Activated CD4-positive, alpha-beta memory T cell treated with anti-CD3 and anti-CD28 coated beads for 36 hours (primary cell): ENCODE data around the gene GGTLC1. TPM values are rescaled to one million over a fixed set of nuclear protein-coding genes. Genes with fewer than 3 reads are reported as not detected.
"Not testable (repeated sequence)": the region's sequence is repeated elsewhere in the genome, so short reads cannot be mapped to it uniquely, and the experiment has no call there.

Experiments
- CTCF ChIA-PET: fragments of 350-600 bp; sonication (Branson Sonifier 250); formaldehyde crosslinking; loops from one replicate; lab custom pipeline; 2021; ENCODE audit warnings: antibody characterized with exemption, inconsistent platforms; lab: Charles Lee
- POLR2A ChIA-PET: fragments of 350-600 bp; sonication (Branson Sonifier 250); formaldehyde crosslinking; loops from one replicate; lab custom pipeline; 2021; ENCODE audit warnings: antibody characterized with exemption; lab: Charles Lee
- DNase-seq: peaks from one replicate; pipeline ENCODE4 v3.0.0-alpha.2; 2020
- H3K27ac Mint-ChIP-seq: one replicate; pipeline ENCODE4 v1.8.0; 2021; ENCODE audit warnings: mixed read lengths
- H3K27me3 Mint-ChIP-seq: one replicate; pipeline ENCODE4 v1.8.0; 2021; ENCODE audit warnings: mixed read lengths
- H3K36me3 Mint-ChIP-seq: one replicate; pipeline ENCODE4 v1.8.0; 2021; ENCODE audit warnings: mixed read lengths
- H3K4me1 Mint-ChIP-seq: one replicate; pipeline ENCODE4 v1.8.0; 2021; ENCODE audit warnings: low read depth, mixed read lengths
- H3K4me3 Mint-ChIP-seq: one replicate; pipeline ENCODE4 v1.8.0; 2021; ENCODE audit warnings: mild to moderate bottlenecking, mixed read lengths
- H3K9me3 Mint-ChIP-seq: one replicate; pipeline ENCODE4 v1.8.0; 2021; ENCODE audit warnings: mixed read lengths
- intact Hi-C: fragments of 100-400 bp; cut with micrococcal nuclease; formaldehyde crosslinking; loops from one replicate; pipeline ENCODE4 v1.15.1; 2023
- total RNA-seq, 2 experiments: library from RNA; stranded (reverse); gene quantifications; one replicate each; pipeline ENCODE4 v1.2.3, GENCODE V29; 2021

GGTLC1 gene
- total RNA-seq, 2 experiments from 2014 or later: not detected

- intact Hi-C loops, H3K4me3 Mint-ChIP-seq, H3K4me1 Mint-ChIP-seq, DNase-seq, H3K27me3 Mint-ChIP-seq, POLR2A ChIA-PET, H3K36me3 Mint-ChIP-seq, H3K27ac Mint-ChIP-seq, CTCF ChIA-PET, H3K9me3 Mint-ChIP-seq: not testable (repeated sequence)
Observed at GRCh38 chr20:23990296-23990695, 1.7 kb upstream of the GGTLC1 start.

- H3K27ac Mint-ChIP-seq, CTCF ChIA-PET, H3K36me3 Mint-ChIP-seq, H3K9me3 Mint-ChIP-seq, intact Hi-C loops, DNase-seq, POLR2A ChIA-PET, H3K27me3 Mint-ChIP-seq, H3K4me1 Mint-ChIP-seq, H3K4me3 Mint-ChIP-seq: not testable (repeated sequence)
Observed at GRCh38 chr20:23988966-23989365, 387 bp upstream of the GGTLC1 start.

- H3K36me3 Mint-ChIP-seq: not testable (repeated sequence)
Observed at GRCh38 chr20:23986716-23987115, 1.9 kb downstream of the GGTLC1 start.

GRCh38 chr20:23986310-23986709 lies 2.3 kb downstream of the GGTLC1 start:
- POLR2A ChIA-PET, H3K9me3 Mint-ChIP-seq, CTCF ChIA-PET, H3K27ac Mint-ChIP-seq, H3K4me1 Mint-ChIP-seq, H3K27me3 Mint-ChIP-seq, DNase-seq, H3K4me3 Mint-ChIP-seq, intact Hi-C loops, H3K36me3 Mint-ChIP-seq: not testable (repeated sequence)

More at GRCh38 chr20:23986716-23987115, 1.9 kb downstream of the GGTLC1 start:
- CTCF ChIA-PET, POLR2A ChIA-PET, DNase-seq, intact Hi-C loops, H3K27ac Mint-ChIP-seq, H3K4me3 Mint-ChIP-seq, H3K27me3 Mint-ChIP-seq, H3K4me1 Mint-ChIP-seq, H3K9me3 Mint-ChIP-seq: not testable (repeated sequence)

GRCh38 chr20:23985790-23986225 lies 2.8 kb downstream of the GGTLC1 start:
- H3K4me3 Mint-ChIP-seq, CTCF ChIA-PET, H3K9me3 Mint-ChIP-seq, H3K27me3 Mint-ChIP-seq, DNase-seq, H3K36me3 Mint-ChIP-seq, POLR2A ChIA-PET, H3K27ac Mint-ChIP-seq, H3K4me1 Mint-ChIP-seq, intact Hi-C loops: not testable (repeated sequence)

- H3K9me3 Mint-ChIP-seq: not testable (repeated sequence)
Observed at GRCh38 chr20:23985066-23985789, 3.4 kb downstream of the GGTLC1 start.

GRCh38 chr20:23984476-23985023 lies 4.0 kb downstream of the GGTLC1 start:
- H3K9me3 Mint-ChIP-seq, H3K27ac Mint-ChIP-seq, DNase-seq, H3K27me3 Mint-ChIP-seq, CTCF ChIA-PET, H3K36me3 Mint-ChIP-seq, H3K4me1 Mint-ChIP-seq, intact Hi-C loops, POLR2A ChIA-PET, H3K4me3 Mint-ChIP-seq: not testable (repeated sequence)

More at GRCh38 chr20:23985066-23985789, 3.4 kb downstream of the GGTLC1 start:
- CTCF ChIA-PET, DNase-seq, POLR2A ChIA-PET, H3K4me3 Mint-ChIP-seq, H3K27ac Mint-ChIP-seq, H3K27me3 Mint-ChIP-seq, intact Hi-C loops, H3K36me3 Mint-ChIP-seq, H3K4me1 Mint-ChIP-seq: not testable (repeated sequence)

- DNase-seq, POLR2A ChIA-PET, CTCF ChIA-PET, H3K4me1 Mint-ChIP-seq, H3K27ac Mint-ChIP-seq, H3K27me3 Mint-ChIP-seq, H3K36me3 Mint-ChIP-seq, H3K4me3 Mint-ChIP-seq, H3K9me3 Mint-ChIP-seq, intact Hi-C loops: not testable (repeated sequence)
Observed at GRCh38 chr20:23982112-23983018, 6.2 kb downstream of the GGTLC1 start.

- POLR2A ChIA-PET: not testable (repeated sequence)
Observed at GRCh38 chr20:23981526-23981925, 7.1 kb downstream of the GGTLC1 start.

GRCh38 chr20:23981014-23981413 lies 7.6 kb downstream of the GGTLC1 start:
- H3K27ac Mint-ChIP-seq, H3K4me1 Mint-ChIP-seq, intact Hi-C loops, H3K36me3 Mint-ChIP-seq, CTCF ChIA-PET, H3K4me3 Mint-ChIP-seq, H3K27me3 Mint-ChIP-seq, DNase-seq, H3K9me3 Mint-ChIP-seq, POLR2A ChIA-PET: not testable (repeated sequence)

More at GRCh38 chr20:23981526-23981925, 7.1 kb downstream of the GGTLC1 start:
- intact Hi-C loops, H3K9me3 Mint-ChIP-seq, CTCF ChIA-PET, H3K27me3 Mint-ChIP-seq, H3K4me1 Mint-ChIP-seq, DNase-seq, H3K27ac Mint-ChIP-seq, H3K36me3 Mint-ChIP-seq, H3K4me3 Mint-ChIP-seq: not testable (repeated sequence)

GRCh38 chr20:23979899-23980811 lies 8.4 kb downstream of the GGTLC1 start:
- POLR2A ChIA-PET, intact Hi-C loops, H3K4me1 Mint-ChIP-seq, CTCF ChIA-PET, H3K36me3 Mint-ChIP-seq, H3K27ac Mint-ChIP-seq, H3K4me3 Mint-ChIP-seq, H3K27me3 Mint-ChIP-seq, DNase-seq, H3K9me3 Mint-ChIP-seq: not testable (repeated sequence)
